Measurements from ENCODE around the gene SH3GL1. TPM values are rescaled to one million over a fixed set of nuclear protein-coding genes. Genes with fewer than 3 reads are reported as not detected.

The SH3GL1 gene
- total and polyA plus RNA-seq, 9 of the 15 experiments (the other 6 are each of a cell fraction or from before 2014, with no cell fraction given): 1.7 to 75.3 (median 25.7) TPM

DNA sequence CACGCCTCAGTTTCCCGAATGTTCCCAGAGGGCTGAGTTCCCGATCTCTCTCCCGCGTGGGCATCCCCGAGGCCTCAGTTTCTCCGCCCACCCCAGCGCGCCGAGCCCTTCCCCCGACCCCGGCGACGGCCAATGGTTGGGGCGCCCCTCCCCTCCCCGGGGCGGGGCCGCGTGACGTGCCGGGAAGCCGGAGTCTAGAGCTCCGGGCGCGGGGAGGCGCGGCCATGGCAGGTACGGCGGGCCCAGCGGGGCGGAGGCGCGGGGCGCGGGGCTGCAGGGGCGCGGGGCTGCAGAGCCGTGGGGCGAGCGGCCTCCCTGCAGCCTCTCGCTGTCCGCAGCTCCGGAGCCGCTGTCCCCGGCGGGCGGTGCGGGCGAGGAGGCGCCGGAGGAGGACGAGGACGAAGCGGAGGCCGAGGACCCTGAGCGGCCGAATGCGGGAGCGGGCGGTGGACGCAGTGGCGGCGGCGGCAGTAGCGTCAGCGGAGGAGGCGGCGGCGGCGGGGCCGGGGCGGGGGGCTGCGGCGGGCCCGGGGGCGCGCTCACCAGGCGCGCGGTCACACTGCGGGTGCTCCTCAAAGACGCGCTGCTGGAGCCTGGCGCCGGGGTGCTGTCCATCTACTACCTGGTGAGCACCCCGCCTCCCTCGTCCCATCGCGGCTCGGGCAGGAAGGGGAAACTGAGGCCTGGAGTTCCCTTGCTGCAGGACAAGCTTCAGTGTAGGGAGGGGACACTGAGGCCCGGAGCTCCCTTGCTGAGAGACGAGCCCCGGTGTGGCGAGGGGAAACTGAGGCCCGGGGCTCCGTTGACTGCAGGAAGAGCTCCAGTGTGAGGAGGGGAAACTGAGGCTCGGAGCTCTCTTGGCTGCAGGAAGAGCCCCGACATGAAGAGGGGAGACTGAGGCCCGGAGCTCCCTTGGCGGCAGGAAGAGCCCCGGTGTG lies 56.7 kb downstream of the SH3GL1 start, which contains the start of gene MPND (continued):
- TF ChIP-seq, protein P1, sequence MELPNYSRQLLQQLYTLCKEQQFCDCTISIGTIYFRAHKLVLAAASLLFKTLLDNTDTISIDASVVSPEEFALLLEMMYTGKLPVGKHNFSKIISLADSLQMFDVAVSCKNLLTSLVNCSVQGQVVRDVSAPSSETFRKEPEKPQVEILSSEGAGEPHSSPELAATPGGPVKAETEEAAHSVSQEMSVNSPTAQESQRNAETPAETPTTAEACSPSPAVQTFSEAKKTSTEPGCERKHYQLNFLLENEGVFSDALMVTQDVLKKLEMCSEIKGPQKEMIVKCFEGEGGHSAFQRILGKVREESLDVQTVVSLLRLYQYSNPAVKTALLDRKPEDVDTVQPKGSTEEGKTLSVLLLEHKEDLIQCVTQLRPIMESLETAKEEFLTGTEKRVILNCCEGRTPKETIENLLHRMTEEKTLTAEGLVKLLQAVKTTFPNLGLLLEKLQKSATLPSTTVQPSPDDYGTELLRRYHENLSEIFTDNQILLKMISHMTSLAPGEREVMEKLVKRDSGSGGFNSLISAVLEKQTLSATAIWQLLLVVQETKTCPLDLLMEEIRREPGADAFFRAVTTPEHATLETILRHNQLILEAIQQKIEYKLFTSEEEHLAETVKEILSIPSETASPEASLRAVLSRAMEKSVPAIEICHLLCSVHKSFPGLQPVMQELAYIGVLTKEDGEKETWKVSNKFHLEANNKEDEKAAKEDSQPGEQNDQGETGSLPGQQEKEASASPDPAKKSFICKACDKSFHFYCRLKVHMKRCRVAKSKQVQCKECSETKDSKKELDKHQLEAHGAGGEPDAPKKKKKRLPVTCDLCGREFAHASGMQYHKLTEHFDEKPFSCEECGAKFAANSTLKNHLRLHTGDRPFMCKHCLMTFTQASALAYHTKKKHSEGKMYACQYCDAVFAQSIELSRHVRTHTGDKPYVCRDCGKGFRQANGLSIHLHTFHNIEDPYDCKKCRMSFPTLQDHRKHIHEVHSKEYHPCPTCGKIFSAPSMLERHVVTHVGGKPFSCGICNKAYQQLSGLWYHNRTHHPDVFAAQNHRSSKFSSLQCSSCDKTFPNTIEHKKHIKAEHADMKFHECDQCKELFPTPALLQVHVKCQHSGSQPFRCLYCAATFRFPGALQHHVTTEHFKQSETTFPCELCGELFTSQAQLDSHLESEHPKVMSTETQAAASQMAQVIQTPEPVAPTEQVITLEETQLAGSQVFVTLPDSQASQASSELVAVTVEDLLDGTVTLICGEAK (IDR thresholded peaks at IDR 0.05): no peak
- TF ChIP-seq, protein P1 (CRISPR knock-in tag; IDR thresholded peaks at IDR 0.05): no peak
- TF ChIP-seq OTX1 (CRISPR knock-in tag; IDR thresholded peaks at IDR 0.05) (0 out of 2 replicates have a peak, but pooled peaks have one; percentile 6), MTF1 (CRISPR knock-in tag; IDR thresholded peaks at IDR 0.05; ENCODE audit: borderline replicate concordance) (no peak), ZNF133 (CRISPR knock-in tag; IDR thresholded peaks at IDR 0.05) (no peak), STAT5B (CRISPR knock-in tag; IDR thresholded peaks at IDR 0.05) (no peak), TRIM24 (IDR thresholded peaks at IDR 0.05) (no peak), MAFF (IDR thresholded peaks at IDR 0.05; ENCODE audit: low read length) (no peak), ELF1 (tag; IDR thresholded peaks at IDR 0.05) (no peak), MEF2A (IDR thresholded peaks at IDR 0.05; ENCODE audit: control insufficient read depth, low read depth, low read length) (no peak), TBP (optimal IDR thresholded peaks at IDR 0.05; ENCODE audit: low read depth, low read length) (no peak), PYGO2 (tag; IDR thresholded peaks at IDR 0.05) (no peak), PHB2 (IDR thresholded peaks at IDR 0.05; ENCODE audit: low read depth) (no peak), RBM39 (optimal IDR thresholded peaks at IDR 0.05; ENCODE audit: low read depth, low read length) (no peak), SNRNP70 (optimal IDR thresholded peaks at IDR 0.05; ENCODE audit: low read depth, low read length) (no peak), HDAC1 (IDR thresholded peaks at IDR 0.05) (no peak; a peak in 1 of 4 replicates)
- TF ChIP-seq, protein P2, sequence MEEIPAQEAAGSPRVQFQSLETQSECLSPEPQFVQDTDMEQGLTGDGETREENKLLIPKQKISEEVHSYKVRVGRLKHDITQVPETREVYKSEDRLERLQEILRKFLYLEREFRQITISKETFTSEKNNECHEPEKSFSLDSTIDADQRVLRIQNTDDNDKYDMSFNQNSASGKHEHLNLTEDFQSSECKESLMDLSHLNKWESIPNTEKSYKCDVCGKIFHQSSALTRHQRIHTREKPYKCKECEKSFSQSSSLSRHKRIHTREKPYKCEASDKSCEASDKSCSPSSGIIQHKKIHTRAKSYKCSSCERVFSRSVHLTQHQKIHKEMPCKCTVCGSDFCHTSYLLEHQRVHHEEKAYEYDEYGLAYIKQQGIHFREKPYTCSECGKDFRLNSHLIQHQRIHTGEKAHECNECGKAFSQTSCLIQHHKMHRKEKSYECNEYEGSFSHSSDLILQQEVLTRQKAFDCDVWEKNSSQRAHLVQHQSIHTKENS (CRISPR knock-in tag; IDR thresholded peaks at IDR 0.05): no peak
- TF ChIP-seq, protein P3, sequence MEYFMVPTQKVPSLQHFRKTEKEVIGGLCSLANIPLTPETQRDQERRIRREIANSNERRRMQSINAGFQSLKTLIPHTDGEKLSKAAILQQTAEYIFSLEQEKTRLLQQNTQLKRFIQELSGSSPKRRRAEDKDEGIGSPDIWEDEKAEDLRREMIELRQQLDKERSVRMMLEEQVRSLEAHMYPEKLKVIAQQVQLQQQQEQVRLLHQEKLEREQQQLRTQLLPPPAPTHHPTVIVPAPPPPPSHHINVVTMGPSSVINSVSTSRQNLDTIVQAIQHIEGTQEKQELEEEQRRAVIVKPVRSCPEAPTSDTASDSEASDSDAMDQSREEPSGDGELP (CRISPR knock-in tag; IDR thresholded peaks at IDR 0.05; ENCODE audit: borderline replicate concordance): no peak

Measured in K562 (cell line).